Fibroblast of the aortic adventitia (primary cell): ENCODE results near the gene PRRC2C. TPM values are rescaled to one million over a fixed set of nuclear protein-coding genes. Genes with fewer than 3 reads are reported as not detected.
"Not testable (repeated sequence)": the region's sequence is repeated elsewhere in the genome, so short reads cannot be mapped to it uniquely, and the experiment has no call there.

Experiments used
- DNase-seq: peaks from one replicate; pipeline ENCODE4 v3.0.0-alpha.2; 2010; ENCODE audit warnings: low read depth
- H3K4me3 ChIP-seq: 2 replicates; pipeline ENCODE4 v1.5.1; 2011; ENCODE audit warnings: low read depth, mild to moderate bottlenecking, control low read depth, low read length, moderate library complexity
- CTCF ChIP-seq: IDR thresholded peaks from 2 replicates; pipeline ENCODE4 v1.5.1; 2011; ENCODE audit warnings: mild to moderate bottlenecking, low read length, control low read depth, inconsistent platforms; ENCODE audit not compliant: insufficient read depth
- total RNA-seq: library from RNA; depleted of rRNA; stranded (reverse); fragments of >200 nt; gene quantifications from 2 replicates; pipeline ENCODE4 v1.2.3, GENCODE V29; 2012; ENCODE audit warnings: low replicate concordance

PRRC2C gene
- total RNA-seq, 1 donor: 79.3 TPM

GRCh38 chr1:171545523-171545922, 60.2 kb downstream of the PRRC2C start:
- no peak for DNase-seq
- H3K4me3 ChIP-seq: no peak overlapping the region
- TF ChIP-seq CTCF: no peak

- DNase-seq: no peak
- no peak for TF ChIP-seq CTCF
- H3K4me3 ChIP-seq: no peak overlapping the region
Observed at GRCh38 chr1:171550050-171550449, 64.7 kb downstream of the PRRC2C start.

- not testable (repeated sequence) for DNase-seq, H3K4me3 ChIP-seq
Observed at GRCh38 chr1:171550598-171551100, 65.3 kb downstream of the PRRC2C start.

- DNase-seq, H3K4me3 ChIP-seq: not testable (repeated sequence)
Observed at GRCh38 chr1:171553960-171554359, 68.6 kb downstream of the PRRC2C start.

GRCh38 chr1:171563675-171564074, 78.3 kb downstream of the PRRC2C start:
- H3K4me3 ChIP-seq: no peak overlapping the region
- DNase-seq: peak; percentile 18
- TF ChIP-seq CTCF: no peak

GRCh38 chr1:171566467-171566866, 81.1 kb downstream of the PRRC2C start:
- no peak for TF ChIP-seq CTCF
- peak; percentile 6 for DNase-seq

GRCh38 chr1:171570295-171570694, 85.0 kb downstream of the PRRC2C start:
- H3K4me3 ChIP-seq: no peak overlapping the region
- DNase-seq: no peak
- no peak for TF ChIP-seq CTCF

More at GRCh38 chr1:171566467-171566866, 81.1 kb downstream of the PRRC2C start:
- H3K4me3 ChIP-seq: no peak overlapping the region

GRCh38 chr1:171576144-171576543, 90.8 kb downstream of the PRRC2C start:
- no peak for TF ChIP-seq CTCF
- DNase-seq: no peak
- H3K4me3 ChIP-seq: no peak overlapping the region
